ENCODE data around the gene CEP192.

CEP192 gene

GRCh38 chr18:13054336-13054735 is 63.2 kb downstream of the CEP192 start:
- H3K4me2 ChIP-seq (ENCODE audit: low read length) = no peak overlapping the region
- H3K79me2 ChIP-seq (ENCODE audit: control insufficient read depth, low read length) = peaks cover 33% of the 10 kb centered on the region
- H3K36me3 ChIP-seq (ENCODE audit: control insufficient read depth, low read length) = peaks cover 93% of the 10 kb centered on the region
- no peak overlapping the region for H3K27ac ChIP-seq (ENCODE audit: low read depth, low read length)
- no peaks in the 10 kb centered on the region for H3F3A ChIP-seq (ENCODE audit: control insufficient read depth, insufficient read depth)
- H3K9me2 ChIP-seq (replicated peaks; ENCODE audit: control insufficient read depth, low read length) = no peaks in the 10 kb centered on the region
- no peaks in the 10 kb centered on the region for H4K20me1 ChIP-seq (ENCODE audit: control insufficient read depth, insufficient read depth, low read depth, low read length)
- no peaks in the 10 kb centered on the region for H3K27me3 ChIP-seq (ENCODE audit: control insufficient read depth, low read length)
- TF ChIP-seq EZH2phosphoT487 (IDR thresholded peaks at IDR 0.05; ENCODE audit: borderline replicate concordance, low read length) = no peak
- H3K4me3 ChIP-seq (ENCODE audit: low read length) = no peak overlapping the region
- H3K4me1 ChIP-seq (ENCODE audit: control insufficient read depth, low read length) = peaks cover 19% of the 10 kb centered on the region
- H3K9me3 ChIP-seq (ENCODE audit: control insufficient read depth, insufficient read depth, low read length) = no peaks in the 10 kb centered on the region

DNA sequence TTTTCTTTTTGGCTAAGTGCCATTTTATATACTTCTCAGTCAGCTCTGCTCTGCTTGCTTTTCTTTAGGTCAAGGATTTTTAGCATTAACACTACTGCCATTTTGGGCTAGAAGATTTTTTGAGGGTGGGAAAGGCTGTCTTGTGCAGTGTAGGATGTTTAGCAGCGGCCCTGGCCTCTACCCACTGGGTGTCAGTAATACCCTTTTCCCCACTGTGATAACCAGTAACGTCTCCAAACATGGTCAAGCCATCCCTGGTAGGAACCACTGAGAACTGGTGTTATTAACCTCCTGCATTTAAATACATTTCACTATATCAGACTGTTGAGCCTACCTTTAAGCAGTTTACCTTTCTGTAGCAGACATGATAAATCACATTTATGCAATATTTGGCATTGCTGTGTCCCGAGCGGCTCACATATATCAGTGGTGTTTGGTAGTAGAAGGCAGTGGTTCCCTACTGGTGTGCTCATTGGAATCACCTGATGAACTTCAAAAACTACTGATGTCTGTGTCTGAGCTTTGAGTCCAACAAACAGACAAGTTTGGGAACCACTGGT is 70.5 kb downstream of the CEP192 start:
- H3K36me3 ChIP-seq (ENCODE audit: control insufficient read depth, low read length) = peaks cover 90% of the 10 kb centered on the region
- H3K9me2 ChIP-seq (replicated peaks; ENCODE audit: control insufficient read depth, low read length) = no peaks in the 10 kb centered on the region

DNA sequence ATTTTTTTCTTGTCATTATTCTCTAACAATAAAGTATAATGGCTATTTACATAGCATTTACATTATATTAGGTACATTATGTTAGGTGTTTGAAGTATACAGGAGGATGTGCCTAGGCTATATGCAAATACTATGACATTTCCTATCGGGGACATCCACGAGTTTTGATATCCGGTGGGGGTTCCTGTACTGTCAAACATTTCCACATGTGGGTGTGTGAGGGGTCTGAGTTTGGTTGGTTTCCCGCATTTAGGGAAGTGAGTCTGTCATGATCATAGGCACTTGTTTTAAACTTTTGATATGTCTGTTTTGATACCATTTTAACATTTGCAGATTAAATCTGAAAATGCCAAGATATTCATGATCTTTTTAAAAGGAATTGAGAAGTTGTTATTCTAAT is 76.0 kb downstream of the CEP192 start:
- no peak overlapping the region for H3K4me3 ChIP-seq (ENCODE audit: low read length)
- TF ChIP-seq CTCF (IDR thresholded peaks at IDR 0.05; ENCODE audit: low read depth, low read length, poor library complexity, severe bottlenecking) (no peak), EZH2phosphoT487 (IDR thresholded peaks at IDR 0.05; ENCODE audit: borderline replicate concordance, low read length) (no peak)
- no peaks in the 10 kb centered on the region for H3K9me3 ChIP-seq (ENCODE audit: control insufficient read depth, insufficient read depth, low read length)
- H3K27me3 ChIP-seq (ENCODE audit: control insufficient read depth, low read length) = no peaks in the 10 kb centered on the region
- 0 out of 2 replicates have a peak overlapping the region, but pooled peaks have one; percentile 13 for H3K27ac ChIP-seq (ENCODE audit: low read depth, low read length)
- peaks cover 92% of the 10 kb centered on the region for H3K36me3 ChIP-seq (ENCODE audit: control insufficient read depth, low read length)
- H3F3A ChIP-seq (ENCODE audit: control insufficient read depth, insufficient read depth) = no peaks in the 10 kb centered on the region; the same call in 1 of the 2 replicates
- peaks cover 28% of the 10 kb centered on the region for H3K79me2 ChIP-seq (ENCODE audit: control insufficient read depth, low read length)
- H3K9me2 ChIP-seq (replicated peaks; ENCODE audit: control insufficient read depth, low read length) = no peaks in the 10 kb centered on the region
- H4K20me1 ChIP-seq (ENCODE audit: control insufficient read depth, insufficient read depth, low read depth, low read length) = no peaks in the 10 kb centered on the region
- peak overlapping the region; percentile 28 for H3K4me2 ChIP-seq (ENCODE audit: low read length)
- peaks cover 24% of the 10 kb centered on the region for H3K4me1 ChIP-seq (ENCODE audit: control insufficient read depth, low read length)

More for the DNA sequence above, 70.5 kb downstream of the CEP192 start:
- Histone ChIP-seq H3K79me2 (ENCODE audit: control insufficient read depth, low read length) (peaks cover 44% of the 10 kb centered on the region), H4K20me1 (ENCODE audit: control insufficient read depth, insufficient read depth, low read depth, low read length) (no peaks in the 10 kb centered on the region), H3K4me1 (ENCODE audit: control insufficient read depth, low read length) (peaks cover 17% of the 10 kb centered on the region), H3K27me3 (ENCODE audit: control insufficient read depth, low read length) (no peaks in the 10 kb centered on the region), H3K27ac (ENCODE audit: low read depth, low read length) (no peak overlapping the region), H3F3A (ENCODE audit: control insufficient read depth, insufficient read depth) (no peaks in the 10 kb centered on the region), H3K9me3 (ENCODE audit: control insufficient read depth, insufficient read depth, low read length) (no peaks in the 10 kb centered on the region), H3K4me2 (ENCODE audit: low read length) (no peak overlapping the region), H3K4me3 (ENCODE audit: low read length) (no peak overlapping the region)
- TF ChIP-seq CTCF (IDR thresholded peaks at IDR 0.05; ENCODE audit: low read depth, low read length, poor library complexity, severe bottlenecking) (no peak), EZH2phosphoT487 (IDR thresholded peaks at IDR 0.05; ENCODE audit: borderline replicate concordance, low read length) (no peak)

DNA sequence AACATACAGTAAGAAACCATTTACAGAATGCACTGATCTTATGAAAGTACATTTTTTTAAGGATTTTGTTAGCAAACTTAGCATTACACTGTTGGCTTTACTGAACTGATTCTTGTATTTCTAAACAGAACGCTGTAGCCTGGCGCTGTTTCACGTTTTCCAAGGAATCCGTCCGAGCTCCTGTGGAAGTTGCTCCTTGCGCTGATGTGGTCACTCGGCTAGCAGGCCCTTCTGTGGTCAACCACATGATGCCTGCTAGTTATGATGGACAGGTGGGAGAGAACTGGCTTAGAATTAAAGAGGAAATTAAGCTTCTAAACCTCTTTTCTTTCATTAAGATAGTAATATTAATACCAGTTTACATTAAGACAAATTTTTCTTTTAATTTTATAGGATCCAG is 76.8 kb downstream of the CEP192 start:
- H3K36me3 ChIP-seq (ENCODE audit: control insufficient read depth, low read length) = peaks cover 95% of the 10 kb centered on the region

More for the DNA sequence above, 76.8 kb downstream of the CEP192 start:
- Histone ChIP-seq H3K4me2 (ENCODE audit: low read length) (no peak overlapping the region), H3K27ac (ENCODE audit: low read depth, low read length) (no peak overlapping the region), H3F3A (ENCODE audit: control insufficient read depth, insufficient read depth) (no peaks in the 10 kb centered on the region; the same call in 1 of the 2 replicates), H3K79me2 (ENCODE audit: control insufficient read depth, low read length) (peaks cover 24% of the 10 kb centered on the region), H3K9me3 (ENCODE audit: control insufficient read depth, insufficient read depth, low read length) (no peaks in the 10 kb centered on the region), H3K4me3 (ENCODE audit: low read length) (no peak overlapping the region), H3K4me1 (ENCODE audit: control insufficient read depth, low read length) (peaks cover 24% of the 10 kb centered on the region), H4K20me1 (ENCODE audit: control insufficient read depth, insufficient read depth, low read depth, low read length) (no peaks in the 10 kb centered on the region), H3K9me2 (replicated peaks; ENCODE audit: control insufficient read depth, low read length) (no peaks in the 10 kb centered on the region), H3K27me3 (ENCODE audit: control insufficient read depth, low read length) (no peaks in the 10 kb centered on the region)
- TF ChIP-seq CTCF (IDR thresholded peaks at IDR 0.05; ENCODE audit: low read depth, low read length, poor library complexity, severe bottlenecking) (no peak), EZH2phosphoT487 (IDR thresholded peaks at IDR 0.05; ENCODE audit: borderline replicate concordance, low read length) (no peak)
